RWPE1 (cell line): ENCODE data around the gene SNAP91.

Experiments
- CTCF ChIA-PET: fragments of 350-600 bp; sonication (Branson Sonifier 250); formaldehyde crosslinking; extraction: SDS; loops from one replicate; lab custom pipeline; 2021; lab: Yijun Ruan, JAX
- POLR2A ChIA-PET: fragments of 400-600 bp; formaldehyde crosslinking; extraction: SDS; loops from one replicate; lab custom pipeline; 2020; ENCODE audit warnings: antibody characterized with exemption; ENCODE audit not compliant: low non-redundant PET; lab: Yijun Ruan, JAX
- DNase-seq: peaks from one replicate; pipeline ENCODE4 v3.0.0; 2012; ENCODE audit warnings: low spot score
- H3K27ac ChIP-seq: fragments of 450-650 bp; 2 replicates; pipeline ENCODE4 v1.5.1; 2017
- CTCF ChIP-seq: fragments of 450-650 bp; conservative IDR thresholded peaks from 2 replicates; pipeline ENCODE4 v1.5.1; 2017; ENCODE audit warnings: low read depth, mild to moderate bottlenecking

Gene SNAP91

GRCh38 chr6:83539678-83540077 is 169.2 kb downstream of the SNAP91 start:
- H3K27ac ChIP-seq, result no peak overlapping the region
- ChIA-PET CTCF (interaction anchor here (0.6 to 0.7 kb wide), 2 partner anchors 13 to 568 kb away, joined by 3 to 5 read pairs; no protein-coding TSS in a partner anchor), POLR2A (no interaction called here)
- DNase-seq, result no peak
- TF ChIP-seq CTCF, result no peak

- ChIA-PET CTCF (interaction anchor here (0.5 to 1.0 kb wide), 9 partner anchors 10 to 1527 kb away, joined by 3 to 6 read pairs (median 3); no protein-coding TSS in a partner anchor), POLR2A (no interaction called here)
- H3K27ac ChIP-seq, result no peak overlapping the region
- no peak for TF ChIP-seq CTCF
- DNase-seq, result no peak
Observed at GRCh38 chr6:83536647-83537589, 172.0 kb downstream of the SNAP91 start.

- H3K27ac ChIP-seq, result no peak overlapping the region
- ChIA-PET CTCF (interaction anchor here (0.5 to 1.0 kb wide), 10 partner anchors 9 to 1527 kb away, joined by 3 to 6 read pairs (median 3); no protein-coding TSS in a partner anchor), POLR2A (no interaction called here)
- TF ChIP-seq CTCF, result peak; percentile 45
- DNase-seq, result no peak
Observed at GRCh38 chr6:83536034-83536646, 172.8 kb downstream of the SNAP91 start.

GRCh38 chr6:83518816-83519480 is 190.0 kb downstream of the SNAP91 start:
- TF ChIP-seq CTCF, result no peak; the same call in 1 of the 2 replicates
- no peak overlapping the region for H3K27ac ChIP-seq
- CTCF ChIA-PET, result interaction anchor here (0.7 to 1.5 kb wide), 2 partner anchors 297 to 304 kb away, joined by 3 to 6 read pairs; no protein-coding TSS in a partner anchor
- DNase-seq, result no peak
- POLR2A ChIA-PET, result no interaction called here

GRCh38 chr6:83517500-83517899 is 191.4 kb downstream of the SNAP91 start:
- POLR2A ChIA-PET, result no interaction called here
- no peak for TF ChIP-seq CTCF
- no peak for DNase-seq

More at GRCh38 chr6:83517500-83517899, 191.4 kb downstream of the SNAP91 start:
- CTCF ChIA-PET, result no interaction called here
- H3K27ac ChIP-seq, result no peak overlapping the region
